Stimulated activated CD8-positive, alpha-beta memory T cell treated with anti-CD3 and anti-CD28 coated beads, Interleukin-12 subunit alpha, Interleukin-12 subunit beta, amount 100 ng/mL, for 4 hours (primary cell): Measurements from ENCODE around the gene RAB9A.
"Not testable (repeated sequence)": the region's sequence is repeated elsewhere in the genome, so short reads cannot be mapped to it uniquely, and the experiment has no call there.

Source experiments
- DNase-seq: peaks from one replicate; pipeline ENCODE4 v3.0.0-alpha.2; 2020; ENCODE audit warnings: low read depth

RAB9A gene

DNA sequence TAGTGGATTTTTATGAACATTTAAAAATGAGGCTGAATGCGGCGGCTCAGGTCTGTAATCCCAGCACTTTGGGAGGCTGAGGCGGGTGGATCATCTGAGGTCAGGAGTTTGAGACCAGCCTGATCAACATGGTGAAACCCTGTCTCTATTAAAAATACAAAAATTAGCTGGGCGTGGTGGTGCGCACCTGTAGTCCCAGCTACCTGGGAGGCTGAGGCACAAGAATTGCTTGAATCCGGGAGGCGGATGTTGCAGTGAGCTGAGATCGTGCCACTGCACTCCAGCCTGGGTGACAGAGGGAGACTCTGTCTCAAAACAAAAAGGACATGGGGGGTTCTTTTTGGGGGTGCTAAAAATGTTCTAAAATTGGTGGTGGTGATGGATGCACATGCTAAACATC is 19.2 kb upstream of the RAB9A start:
- DNase-seq, result not testable (repeated sequence)

DNA sequence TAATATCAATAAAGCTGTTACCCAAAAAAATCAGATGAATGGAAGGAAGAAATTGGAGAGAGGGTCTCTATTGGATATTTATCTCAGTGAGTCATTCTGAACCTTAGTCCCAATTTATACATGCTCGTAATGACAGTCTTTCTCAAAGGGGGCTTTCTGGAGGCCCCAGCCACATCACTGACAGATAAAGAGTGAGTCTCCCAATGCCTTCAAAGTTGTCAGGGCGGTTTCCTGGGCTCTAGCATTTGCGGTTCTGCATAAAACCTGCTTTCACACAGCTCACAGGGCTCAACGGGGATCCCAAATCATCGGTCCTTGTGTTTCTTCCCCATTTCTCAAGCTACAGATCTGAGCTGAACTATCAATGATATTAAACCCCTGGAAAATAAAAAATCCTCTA is 18.7 kb upstream of the RAB9A start:
- DNase-seq, result no peak

DNA sequence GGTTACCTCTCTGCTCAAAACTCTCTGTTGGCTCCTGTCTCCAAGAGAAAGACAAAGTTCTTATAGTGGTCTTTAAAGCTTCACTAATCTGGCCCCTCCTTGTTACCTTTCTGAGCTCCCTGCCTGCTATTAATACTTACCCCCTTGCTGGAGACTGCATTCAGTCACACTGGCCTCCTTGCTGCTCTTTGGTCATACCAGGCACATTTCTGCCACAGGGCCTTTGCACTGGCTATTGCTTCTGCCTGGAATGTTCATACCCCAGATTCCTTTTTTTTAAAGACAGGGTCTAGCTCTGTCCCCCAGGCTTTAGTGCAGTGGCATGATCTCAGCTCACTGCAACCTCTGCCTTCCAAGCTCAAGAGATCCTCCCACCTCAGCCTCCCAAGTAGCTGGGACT is 15.9 kb upstream of the RAB9A start:
- DNase-seq, result no peak

DNA sequence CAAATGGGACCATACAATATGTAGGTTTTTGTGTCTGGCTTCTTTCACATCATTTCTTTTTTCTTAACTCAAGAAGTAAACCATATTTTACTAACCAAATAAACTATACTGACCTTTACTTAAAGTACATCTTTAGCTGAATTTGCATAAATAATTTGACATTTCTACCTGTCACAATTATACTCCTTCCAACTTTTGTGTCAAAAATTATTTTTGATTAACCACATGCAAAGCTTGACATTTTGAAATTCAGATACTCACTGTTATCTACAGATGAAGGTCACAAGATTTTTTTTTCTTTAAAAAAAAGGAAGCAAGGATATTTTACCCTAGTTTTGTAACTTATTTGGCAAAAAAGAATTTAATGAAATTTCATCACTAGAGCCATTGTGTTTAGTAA is 12.0 kb upstream of the RAB9A start:
- DNase-seq, result no peak

DNA sequence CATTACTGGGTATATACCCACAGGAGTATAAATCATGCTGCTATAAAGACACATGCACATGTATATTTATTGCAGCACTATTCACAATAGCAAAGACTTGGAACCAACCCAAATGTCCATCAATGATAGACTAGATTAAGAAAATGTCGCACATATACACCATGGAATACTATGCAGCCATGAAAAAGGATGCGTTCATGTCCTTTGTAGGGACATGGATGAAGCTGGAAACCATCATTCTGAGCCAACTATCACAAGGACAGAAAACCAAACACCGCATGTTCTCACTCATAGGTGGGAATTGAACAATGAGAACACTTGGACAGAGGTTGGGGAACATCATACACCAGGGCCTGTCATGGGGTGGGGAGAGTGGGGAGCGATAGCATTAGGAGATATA is 9.2 kb upstream of the RAB9A start:
- not testable (repeated sequence) for DNase-seq

DNA sequence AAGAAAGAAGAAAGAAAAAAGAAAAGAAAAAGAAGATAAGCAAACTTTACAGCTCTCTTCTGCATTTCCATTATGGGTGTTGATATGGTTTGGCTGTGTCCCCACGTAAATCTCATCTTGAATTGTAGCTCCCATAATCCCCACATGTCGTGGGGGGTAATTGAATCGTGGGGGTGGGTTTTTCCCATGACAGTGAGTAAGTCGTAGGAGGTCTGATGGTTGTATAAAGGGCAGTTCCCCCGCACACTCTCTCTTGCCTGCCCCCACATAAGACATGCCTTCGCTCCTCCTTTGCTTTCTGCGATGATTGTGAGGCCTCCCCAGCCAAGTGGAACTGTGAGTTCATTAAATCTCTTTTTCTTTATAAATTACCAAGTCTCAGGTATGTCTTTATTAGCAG is 7.3 kb upstream of the RAB9A start:
- no peak for DNase-seq

DNA sequence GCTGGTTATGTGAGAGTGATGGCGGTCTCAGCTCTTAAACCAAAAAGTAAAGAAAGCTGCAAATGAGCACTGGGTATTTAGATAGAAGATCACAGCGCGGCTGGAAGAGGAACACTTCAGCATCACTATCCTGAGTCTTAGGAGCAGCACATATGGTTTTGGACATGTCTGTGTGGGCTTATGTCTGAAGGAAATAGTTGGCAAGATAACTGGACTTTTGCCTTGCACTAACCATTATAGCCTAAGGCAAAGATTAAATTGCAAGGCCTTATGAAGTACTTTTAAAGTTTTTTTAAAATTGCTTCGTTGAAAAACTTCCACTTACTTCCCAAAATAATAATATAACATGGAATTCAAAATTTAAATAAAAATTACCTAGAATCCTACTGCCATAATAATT is 4.6 kb upstream of the RAB9A start:
- DNase-seq, result no peak

DNA sequence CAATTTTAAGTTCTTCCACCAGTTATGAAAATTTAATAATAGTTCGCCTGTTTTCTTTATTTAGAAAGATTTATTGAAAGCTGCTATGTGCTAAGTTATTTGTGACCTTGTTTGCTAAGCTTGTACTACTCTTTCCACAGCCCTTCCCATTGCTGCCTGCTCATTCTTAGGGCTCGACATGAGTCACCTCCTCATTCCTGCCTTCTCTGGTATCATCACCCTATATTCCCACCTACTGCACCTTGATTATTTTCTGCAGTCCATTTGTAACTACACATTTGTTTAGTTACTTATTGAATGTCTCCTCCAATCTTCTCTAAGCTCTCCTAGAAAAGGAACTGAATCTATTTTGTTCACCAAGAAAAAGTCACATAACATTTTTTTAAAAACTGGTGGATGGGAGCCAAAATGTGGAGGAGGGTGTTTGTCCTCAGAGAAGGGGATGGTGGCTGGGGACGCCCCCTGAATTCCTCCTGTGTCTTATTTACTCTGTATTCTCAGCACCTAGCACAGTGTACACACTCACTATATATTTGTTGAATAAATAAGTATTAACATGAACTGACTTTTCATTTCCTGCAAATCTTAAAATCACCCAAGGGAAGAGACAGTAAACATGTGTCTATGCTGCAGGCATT is 3.7 kb upstream of the RAB9A start:
- no peak for DNase-seq

DNA sequence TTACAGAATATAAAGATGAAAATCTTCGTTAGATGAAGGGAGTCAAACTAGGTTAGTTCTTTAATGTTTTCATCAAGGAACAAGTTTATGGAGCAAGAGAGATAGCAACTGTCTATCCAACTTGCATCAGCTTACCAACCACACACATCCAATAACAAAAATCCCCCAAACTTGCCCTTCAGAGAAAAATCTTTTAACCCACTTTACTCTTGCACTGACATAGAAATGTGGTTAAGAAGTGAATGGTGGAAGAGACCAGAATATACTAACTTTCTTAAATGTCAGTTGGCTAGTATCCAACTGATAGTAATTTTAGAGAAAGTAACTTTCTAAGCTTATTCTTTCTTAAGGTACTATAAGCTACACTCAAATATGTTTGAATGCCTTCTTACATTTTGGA is 1.7 kb upstream of the RAB9A start:
- DNase-seq, result no peak

DNA sequence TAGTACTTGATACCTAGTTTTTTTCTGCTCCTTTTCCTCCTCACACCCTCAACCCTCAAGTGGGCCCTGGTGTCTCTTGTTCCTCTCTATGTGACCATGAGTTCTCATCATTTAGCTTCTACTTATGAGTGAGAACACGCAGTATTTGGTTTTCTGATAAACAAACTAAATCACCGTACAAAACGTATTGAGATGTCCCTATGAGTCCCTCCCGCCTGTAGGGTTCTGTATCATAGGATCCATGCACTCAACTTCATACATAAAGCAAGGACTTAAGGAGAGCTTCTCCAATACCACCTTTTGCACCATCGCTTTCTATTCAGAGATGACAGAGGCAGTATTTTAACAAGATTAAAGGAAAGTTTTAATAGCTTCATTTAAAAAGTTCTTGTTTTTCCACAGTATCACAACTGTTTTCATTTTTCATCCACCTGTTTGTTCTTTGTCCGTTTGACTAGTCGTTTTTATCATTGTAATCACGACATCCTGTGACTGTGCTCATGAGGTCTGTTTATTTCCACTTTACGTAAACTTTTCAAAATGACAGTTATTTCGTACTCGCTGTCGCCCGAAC is 457 bp upstream of the RAB9A start:
- no peak for DNase-seq

DNA sequence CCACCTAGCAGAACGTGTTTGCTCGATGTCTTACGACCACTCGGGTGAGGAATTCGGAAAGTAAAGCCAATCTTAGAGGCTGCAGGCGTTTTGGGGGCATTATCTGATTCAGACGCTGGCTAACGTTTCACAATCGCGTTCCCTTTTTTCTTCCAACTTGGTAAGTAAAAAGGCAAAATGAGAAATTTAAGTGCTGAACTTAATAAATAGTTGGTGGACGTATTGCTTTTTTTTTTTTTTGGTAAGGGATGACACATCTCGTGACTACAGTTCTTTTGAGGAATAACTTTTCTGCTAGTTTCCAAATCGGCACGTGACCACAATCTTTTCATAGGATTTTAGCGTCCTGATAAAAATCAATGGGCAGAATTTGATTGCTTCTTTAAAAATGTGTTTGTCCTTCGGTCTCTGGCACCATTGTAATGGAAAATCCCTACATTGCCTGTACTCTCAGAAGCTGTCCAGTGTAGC is 848 bp downstream of the RAB9A start:
- no peak for DNase-seq

DNA sequence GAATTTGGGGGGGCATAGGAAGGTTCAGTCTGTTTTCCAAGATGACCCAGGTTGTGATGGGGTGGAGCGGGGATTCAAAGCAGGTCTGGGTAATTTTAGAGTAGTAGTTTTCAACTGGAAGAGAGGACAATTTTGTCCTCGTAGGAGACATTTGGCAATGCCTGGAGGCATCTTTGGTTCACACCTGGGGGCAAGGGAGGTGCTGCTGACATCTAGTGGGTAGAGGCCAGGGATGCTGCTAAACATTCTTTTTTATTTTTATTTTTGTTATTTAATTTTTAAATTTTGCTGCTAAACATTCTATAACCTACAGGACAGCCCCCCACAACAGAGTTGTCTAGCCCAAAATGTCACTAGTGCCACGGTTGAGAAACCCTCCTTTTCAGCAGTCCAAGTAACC is 1.9 kb downstream of the RAB9A start:
- DNase-seq, result no peak

DNA sequence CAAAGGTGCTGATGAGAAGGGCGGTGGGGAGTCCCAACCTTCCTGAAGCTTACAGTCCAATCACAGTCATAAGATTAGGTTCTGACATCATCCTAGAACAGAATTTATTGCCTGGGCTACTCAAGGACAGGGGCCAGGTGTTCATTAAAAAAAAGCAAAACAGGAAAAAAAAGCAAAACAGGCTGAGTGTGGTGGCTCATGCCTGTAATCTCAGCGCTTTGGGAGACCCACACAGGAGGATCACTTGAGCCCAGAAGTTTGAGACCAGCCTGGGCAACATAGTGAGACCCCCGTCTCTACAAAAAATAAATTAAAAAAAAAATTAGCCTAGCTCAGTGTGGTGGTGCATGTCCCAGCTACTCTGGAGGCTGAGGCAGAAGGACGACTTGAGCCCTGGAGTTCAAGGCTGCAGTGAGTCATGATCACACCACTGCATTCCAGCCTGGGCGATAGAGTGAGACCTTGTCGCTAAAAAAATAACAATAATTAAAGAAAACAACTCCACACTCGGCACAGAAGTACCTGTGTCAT is 3.0 kb downstream of the RAB9A start:
- no peak for DNase-seq

DNA sequence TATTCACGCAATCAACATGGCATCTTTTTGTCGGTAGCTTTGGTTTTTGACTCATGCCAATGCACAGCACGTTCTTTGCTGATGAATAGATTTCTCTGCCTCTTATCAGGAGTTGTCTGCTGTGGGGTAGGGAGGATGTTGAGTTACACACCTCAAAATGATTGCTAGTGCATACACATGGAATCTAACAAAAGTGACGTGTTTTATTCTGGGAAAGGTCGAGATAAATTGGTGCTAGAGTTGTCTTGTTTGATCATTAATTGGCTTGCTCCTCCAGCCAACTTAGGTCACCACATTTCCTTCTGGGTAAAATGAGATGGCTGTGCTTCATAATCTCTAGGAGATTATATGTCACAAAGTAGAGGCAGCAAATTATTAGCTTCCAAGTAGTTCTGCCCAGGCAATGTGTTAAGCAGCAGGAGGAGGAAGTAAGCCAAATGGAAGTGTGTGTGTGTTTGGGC is 3.9 kb downstream of the RAB9A start:
- no peak for DNase-seq

DNA sequence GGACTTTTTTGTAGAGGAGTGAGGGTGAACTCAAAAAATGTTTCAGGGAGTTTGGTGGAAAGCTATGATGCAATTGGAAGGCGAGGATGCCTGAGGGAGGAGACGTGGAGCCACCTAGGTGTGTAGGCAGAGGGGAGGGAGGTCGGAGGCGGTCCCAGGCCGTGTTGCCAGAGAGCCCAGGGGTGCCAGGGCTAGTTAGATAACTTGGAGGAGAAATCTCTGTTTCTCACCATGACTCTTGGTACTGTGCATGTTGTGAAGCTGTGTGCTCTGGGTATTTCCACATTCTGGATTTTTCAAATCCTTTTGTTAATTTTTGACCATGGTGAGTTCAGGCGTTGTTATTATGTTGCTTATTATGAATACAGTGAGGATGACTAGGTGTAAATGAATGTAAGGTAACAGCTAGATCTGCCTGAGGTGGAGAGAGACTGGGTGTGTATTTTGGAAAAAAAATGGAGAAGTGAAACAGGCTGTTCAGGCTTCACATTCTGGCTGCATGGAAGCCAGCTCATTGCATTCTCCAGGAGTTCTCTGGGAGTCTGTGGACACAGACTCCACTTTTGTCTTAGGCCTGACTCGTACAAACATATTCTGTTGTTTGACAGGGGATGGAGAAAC is 4.5 kb downstream of the RAB9A start:
- no peak for DNase-seq

DNA sequence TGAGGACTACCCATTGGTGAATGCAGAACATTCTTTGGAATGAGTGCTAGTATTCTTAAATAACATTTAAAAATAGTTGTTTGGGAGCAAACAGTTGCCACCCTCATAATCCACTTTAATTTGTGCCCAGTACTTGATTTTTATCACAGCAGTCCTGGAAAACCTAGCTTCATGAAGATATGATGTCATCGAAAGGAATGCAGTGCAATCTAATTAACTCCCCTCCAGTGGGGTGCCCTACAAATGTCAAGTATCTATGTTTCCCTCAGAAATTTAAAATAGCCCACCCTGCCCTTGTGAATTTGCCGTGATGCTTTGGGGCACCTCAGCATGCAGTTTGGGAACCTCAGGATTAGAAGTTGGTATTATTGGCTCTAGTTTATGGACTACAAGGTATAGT is 5.4 kb downstream of the RAB9A start:
- no peak for DNase-seq

DNA sequence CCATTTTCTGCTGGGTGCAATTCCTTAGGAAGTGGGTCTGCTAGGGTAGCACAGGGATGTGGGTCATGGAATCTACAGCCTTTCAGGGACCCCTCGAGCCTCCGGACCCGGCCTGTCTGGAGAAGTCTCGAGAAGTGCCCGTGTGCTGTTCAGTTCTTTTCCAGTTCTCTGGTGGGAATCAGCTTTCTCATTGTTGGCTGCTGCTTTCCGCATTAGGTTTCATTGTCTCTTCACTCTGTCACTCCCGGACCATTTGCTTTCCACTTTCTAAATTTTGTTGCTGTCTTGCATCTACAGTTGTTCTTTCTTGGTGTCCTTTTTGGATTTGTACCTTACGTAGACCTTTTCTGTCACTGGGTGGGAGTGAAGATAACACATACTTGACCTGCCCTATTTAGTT is 6.1 kb downstream of the RAB9A start:
- DNase-seq, result no peak

DNA sequence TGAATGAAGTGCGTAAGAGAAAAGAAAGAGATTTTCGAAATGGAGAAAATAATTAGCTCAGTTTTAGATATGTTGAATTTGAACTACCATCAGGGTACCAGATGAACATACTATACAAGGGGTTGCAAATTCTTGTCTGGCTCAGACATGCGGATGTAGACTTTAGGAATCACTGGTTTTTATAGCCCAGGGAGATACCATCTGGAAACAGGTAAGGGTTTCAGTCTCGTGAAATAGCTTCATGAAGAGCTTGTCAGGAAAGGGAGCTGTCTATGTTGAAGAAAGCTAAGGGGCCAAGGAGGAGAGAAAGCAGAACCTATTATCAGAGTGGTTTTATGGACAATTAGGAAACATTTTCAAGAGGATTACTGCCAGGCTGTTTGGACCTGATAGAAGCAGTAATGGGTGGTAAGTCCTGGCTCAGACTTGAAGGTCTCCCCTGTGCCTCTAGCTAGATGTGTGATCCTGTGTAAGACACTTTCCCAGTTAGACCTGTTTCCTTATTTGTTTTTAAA is 6.7 kb downstream of the RAB9A start:
- DNase-seq, result no peak

DNA sequence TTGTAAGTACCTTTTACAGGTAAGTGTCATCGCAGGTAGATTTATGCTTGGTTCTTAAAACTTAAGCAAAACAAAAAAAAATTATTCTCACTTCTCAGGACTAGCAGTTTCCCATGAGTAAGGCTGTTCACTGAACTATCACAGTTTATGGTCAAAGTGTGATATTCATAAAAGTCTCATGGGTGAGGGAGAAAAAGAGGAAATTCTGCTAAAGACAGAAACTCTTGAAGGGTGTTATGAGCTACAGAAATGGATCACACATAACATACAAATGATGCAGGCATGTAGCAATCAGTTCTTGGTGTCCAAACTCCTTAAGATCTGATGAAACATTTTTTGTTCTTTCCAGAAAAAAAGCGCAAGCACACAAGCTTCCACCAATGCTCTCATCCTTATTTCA is 8.5 kb downstream of the RAB9A start:
- DNase-seq, result no peak

DNA sequence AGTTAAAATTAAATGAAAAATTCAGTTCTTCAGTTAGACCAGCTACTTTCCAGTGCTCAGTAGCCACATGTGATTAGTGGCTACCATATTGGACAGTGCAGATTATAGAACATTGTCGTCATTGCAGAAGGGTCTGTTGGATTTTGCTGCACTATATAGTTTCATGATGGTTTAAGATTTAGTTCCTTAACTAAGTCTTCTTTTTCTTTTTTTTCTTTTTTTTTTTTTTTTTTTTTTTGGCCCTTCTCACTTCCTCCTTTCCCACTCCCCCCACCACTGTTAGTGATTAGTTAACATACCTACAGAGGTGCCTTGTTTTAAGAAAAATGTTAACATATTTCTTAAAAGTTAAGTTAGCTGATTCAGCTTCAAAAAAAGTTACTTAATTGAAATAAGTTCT is 9.0 kb downstream of the RAB9A start:
- DNase-seq, result no peak

DNA sequence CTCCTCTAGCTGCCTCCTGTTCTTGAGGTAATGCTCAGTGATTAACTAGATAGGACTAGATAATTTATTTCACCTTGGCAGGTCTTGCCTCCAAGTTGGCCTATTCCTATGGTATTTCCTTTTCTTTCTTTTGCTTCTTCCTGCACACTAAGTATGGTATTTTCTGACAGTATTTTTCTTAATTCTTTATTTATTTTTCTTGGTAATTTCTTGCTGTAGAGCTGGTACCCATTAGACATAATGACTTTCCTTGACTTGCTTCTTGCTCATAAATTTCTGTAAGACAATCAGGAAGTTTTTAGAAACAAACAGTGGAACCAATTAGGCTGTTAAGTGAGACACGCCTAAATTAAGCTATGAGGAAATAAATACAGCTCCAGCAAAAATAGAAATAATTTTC is 9.5 kb downstream of the RAB9A start:
- no peak for DNase-seq

DNA sequence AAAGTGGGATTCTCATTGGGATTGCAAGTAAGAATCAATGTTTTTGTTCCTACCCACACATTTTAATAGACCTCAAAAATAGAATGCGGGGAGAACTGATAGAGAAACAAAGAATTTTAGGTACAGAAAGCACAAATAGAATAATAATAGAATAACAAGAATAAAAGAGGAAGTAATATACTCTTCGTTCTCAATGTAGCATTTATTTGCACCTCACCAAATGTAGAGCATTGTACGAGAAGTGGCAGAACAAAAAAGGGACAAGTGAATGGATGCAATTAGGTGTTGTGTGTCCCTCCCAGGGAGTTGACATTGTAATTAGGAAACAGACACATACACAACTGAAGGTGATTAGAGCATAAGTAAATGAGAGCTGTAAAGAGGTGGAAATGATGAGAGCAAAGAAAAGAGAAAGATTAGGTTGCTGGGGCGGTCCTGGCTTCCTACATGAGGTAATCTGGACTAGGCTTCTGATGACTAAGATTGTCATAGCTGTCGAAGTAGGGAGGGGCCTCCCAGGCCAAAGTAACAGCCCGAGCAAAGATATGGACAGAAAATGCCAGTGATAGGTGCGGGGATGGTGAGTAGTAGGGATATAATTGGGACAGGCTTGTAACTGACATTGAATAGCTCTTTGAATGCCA is 10.4 kb downstream of the RAB9A start:
- no peak for DNase-seq

DNA sequence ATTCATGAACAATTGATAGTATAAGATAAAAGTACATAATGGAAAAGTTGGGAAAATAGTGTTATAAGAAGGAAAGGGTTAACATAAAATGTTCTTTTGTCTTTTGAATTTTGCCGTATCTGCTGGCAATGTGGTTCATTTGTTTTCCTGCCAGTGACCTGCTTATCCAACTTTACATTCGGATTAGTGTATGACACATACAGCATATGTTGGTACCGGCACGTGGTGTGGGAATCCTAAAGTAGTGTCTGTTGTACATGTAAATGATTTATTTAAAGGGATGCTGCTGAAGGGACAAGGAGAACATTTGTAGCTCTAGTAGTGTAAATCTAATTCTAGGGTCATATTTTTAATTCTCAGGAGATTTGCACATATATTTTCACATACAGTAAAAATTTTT is 11.5 kb downstream of the RAB9A start:
- DNase-seq, result no peak
